ENCODE results near the gene ADCY10. TPM values are rescaled to one million over a fixed set of nuclear protein-coding genes. Genes with fewer than 3 reads are reported as not detected.

The ADCY10 gene
- total and polyA plus RNA-seq, 2 of the 8 experiments (the other 6 are each of a cell fraction or from before 2014, with no cell fraction given) = 0.02 TPM; not detected in 1

DNA sequence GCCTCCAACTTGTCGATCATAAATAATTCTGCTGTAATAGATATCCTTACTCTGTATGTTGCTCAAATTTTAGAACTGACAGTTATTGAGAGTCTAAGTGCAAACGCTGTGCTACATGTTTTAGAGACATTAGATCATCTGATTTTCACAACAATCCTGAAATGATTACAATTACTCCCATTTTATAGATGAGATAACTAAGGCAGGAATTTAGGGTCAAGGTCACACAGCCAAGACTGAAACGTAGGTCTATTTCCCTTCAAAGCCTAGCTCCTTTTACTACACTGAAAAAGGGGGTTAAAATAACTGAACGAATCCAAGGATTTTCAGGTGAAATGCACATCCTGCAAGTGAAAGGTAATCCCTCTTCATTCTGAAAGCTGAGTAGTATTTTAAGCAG is 19.9 kb upstream of the ADCY10 start:
- H4K20me1 ChIP-seq (replicated peaks in 1 of 2; ENCODE audit: control insufficient read depth in 1 of 2, insufficient read depth in 2 of 2, low read length in 2 of 2) = no peaks in the 10 kb centered on the region
- ChIA-PET CTCF (ENCODE audit: partially characterized antibody) (interaction anchor here (0.6 to 0.8 kb wide), 3 partner anchors 21 to 137 kb away, joined by 3 read pairs; no protein-coding TSS in a partner anchor), POLR2A (ENCODE audit: partially characterized antibody) (no interaction called here)
- no peak overlapping the region for H4K5ac ChIP-seq (ENCODE audit: insufficient read length, low read depth, low read length)
- no peak overlapping the region for H2BK15ac ChIP-seq (ENCODE audit: low read length)
- H3K18ac ChIP-seq (ENCODE audit: extremely low read depth, low read length) = no peak overlapping the region
- H2BK12ac ChIP-seq (ENCODE audit: low read depth, low read length) = no peak overlapping the region
- H3K4me3 ChIP-seq (ENCODE audit: extremely low read depth in 1 of 4, insufficient read depth in 2 of 4, low read depth in 3 of 4, low read length in 4 of 4) = no peak overlapping the region
- no peak for DNase-seq (ENCODE audit: low read depth in 1 of 2, low spot score in 2 of 2)
- no peaks in the 10 kb centered on the region; the same call in 1 of the 2 replicates for H3K79me1 ChIP-seq (ENCODE audit: low read depth, low read length)
- H3K27me3 ChIP-seq (replicated peaks in 1 of 4; ENCODE audit: control insufficient read depth in 3 of 4, extremely low read depth in 1 of 4, insufficient read depth in 3 of 4, low read length in 3 of 4) = no peaks in the 10 kb centered on the region
- peaks cover 9% of the 10 kb centered on the region for H3K23me2 ChIP-seq (ENCODE audit: low read depth, low read length)
- H3K36me3 ChIP-seq (ENCODE audit: control insufficient read depth in 2 of 4, insufficient read depth in 4 of 4, low read length in 3 of 4) = no peaks in the 10 kb centered on the region
- H2AFZ ChIP-seq (ENCODE audit: low read length) = no peak overlapping the region
- no peak overlapping the region for H3K14ac ChIP-seq (ENCODE audit: insufficient read length)
- no peak overlapping the region for H3K27ac ChIP-seq (ENCODE audit: low read depth, low read length)
- no peak overlapping the region for H3K4ac ChIP-seq (replicated peaks; ENCODE audit: insufficient read length, low read depth, low read length)
- no peak overlapping the region for H2BK120ac ChIP-seq (replicated peaks; ENCODE audit: low read depth, low read length)
- H3K56ac ChIP-seq (replicated peaks; ENCODE audit: insufficient read length, low read depth, low read length) = no peak overlapping the region
- no peak overlapping the region for H4K8ac ChIP-seq (ENCODE audit: extremely low read depth, insufficient read depth, low read length)
- H3K4me2 ChIP-seq (ENCODE audit: insufficient read depth in 1 of 2, low read depth in 2 of 2, low read length in 2 of 2) = no peak overlapping the region
- no peak overlapping the region for H4K91ac ChIP-seq (replicated peaks; ENCODE audit: insufficient read length, low read length)
- peaks cover 0 to 4% (median 0%) of the 10 kb centered on the region in 4 experiments; a peak in 2 of 7 replicates for H3K4me1 ChIP-seq (replicated peaks in 1 of 4; ENCODE audit: control insufficient read depth in 3 of 4, insufficient read depth in 4 of 4, low read length in 3 of 4)
- H3K79me2 ChIP-seq (ENCODE audit: control insufficient read depth in 1 of 2, insufficient read depth in 2 of 2, low read length in 2 of 2) = peaks cover 0 to 30% of the 10 kb centered on the region in 2 experiments; a peak in 3 of 4 replicates
- no peak overlapping the region for H3K9ac ChIP-seq (replicated peaks in 1 of 4; ENCODE audit: extremely low read depth in 1 of 4, low read depth in 3 of 4, low read length in 3 of 4)
- H2BK5ac ChIP-seq (ENCODE audit: low read depth, low read length) = no peak overlapping the region
- H3K9me3 ChIP-seq (ENCODE audit: insufficient read depth in 2 of 2, low read depth in 1 of 2, low read length in 1 of 2) = no peaks in the 10 kb centered on the region
- no peak overlapping the region for H3K23ac ChIP-seq (ENCODE audit: insufficient read length)
- no peak overlapping the region for H2BK20ac ChIP-seq (ENCODE audit: low read length)
- H2AK5ac ChIP-seq (ENCODE audit: low read depth, low read length) = no peak overlapping the region
- TF ChIP-seq EGR1 (IDR thresholded peaks at IDR 0.05; ENCODE audit: borderline replicate concordance, low read depth, low read length) (no peak), KDM1A (IDR thresholded peaks at IDR 0.05; ENCODE audit: borderline replicate concordance, low read length) (0 out of 2 replicates have a peak, but pooled peaks have one; percentile 36)
- TF ChIP-seq, protein P1, sequence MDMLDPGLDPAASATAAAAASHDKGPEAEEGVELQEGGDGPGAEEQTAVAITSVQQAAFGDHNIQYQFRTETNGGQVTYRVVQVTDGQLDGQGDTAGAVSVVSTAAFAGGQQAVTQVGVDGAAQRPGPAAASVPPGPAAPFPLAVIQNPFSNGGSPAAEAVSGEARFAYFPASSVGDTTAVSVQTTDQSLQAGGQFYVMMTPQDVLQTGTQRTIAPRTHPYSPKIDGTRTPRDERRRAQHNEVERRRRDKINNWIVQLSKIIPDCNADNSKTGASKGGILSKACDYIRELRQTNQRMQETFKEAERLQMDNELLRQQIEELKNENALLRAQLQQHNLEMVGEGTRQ (IDR thresholded peaks at IDR 0.05; ENCODE audit: low read length) = no peak
- no peak for FAIRE-seq
- WGBS, 2 experiments (ENCODE audit: extremely low coverage in 1 of 2, insufficient coverage in 1 of 2, insufficient read length in 1 of 2, insufficient replicate concordance in 2 of 2, low coverage in 1 of 2, low lambda C conversion rate in 2 of 2, missing lambda C conversion rate in 1 of 2) = 82% methylated on average over 4 of the region's 4 CpGs; no CpG with 5 or more reads in 1 of the 2 experiments
